GM18517 (cell line): ENCODE data around the gene STIMATE.

ENCODE experiments used
- ATAC-seq: cut with Tn5 transposase; IDR thresholded peaks from one replicate; pipeline ENCODE4 v1.9.1; 2021; ENCODE audit warnings: mild to moderate bottlenecking, moderate library complexity; ENCODE audit not compliant: unreplicated experiment

STIMATE gene

DNA sequence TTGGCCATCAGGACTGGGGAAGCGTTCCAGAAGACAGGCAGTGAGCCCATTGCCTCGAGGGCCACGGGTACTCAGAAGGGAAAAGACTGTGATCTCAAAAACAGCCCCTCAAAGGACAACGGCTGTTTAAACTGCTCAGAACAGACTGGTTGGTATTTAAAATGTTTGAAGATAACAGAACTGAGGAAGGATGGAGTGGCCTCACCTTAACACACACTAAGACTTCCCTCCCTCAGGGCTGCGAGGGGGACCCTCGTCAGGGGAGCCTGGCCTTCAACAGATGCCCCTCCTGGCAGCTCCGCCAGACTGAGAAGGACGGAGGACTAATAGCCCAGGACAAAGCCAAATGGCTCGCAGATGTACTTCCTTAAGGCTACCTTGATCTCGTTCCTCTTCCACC, 2.6 kb downstream of the STIMATE start:
- no peak for ATAC-seq

DNA sequence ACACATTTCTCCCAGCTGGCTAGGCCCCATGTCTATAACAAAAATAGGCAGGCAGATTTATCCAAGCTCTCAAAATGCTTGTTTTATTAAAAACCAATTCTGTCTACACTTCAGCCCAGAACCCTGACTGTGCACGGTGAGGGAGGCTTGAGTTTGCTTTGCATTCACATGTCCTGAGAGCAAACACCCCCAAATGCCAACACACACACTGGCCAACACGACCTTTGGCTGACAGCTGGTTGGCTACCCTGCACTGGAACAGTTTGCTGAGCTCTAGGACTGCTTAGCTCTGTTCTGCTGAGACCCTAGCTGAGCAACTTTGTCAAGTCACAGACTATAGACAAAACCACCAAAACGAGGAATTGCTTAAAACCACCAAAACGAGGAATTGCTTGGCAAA, 3.6 kb downstream of the STIMATE start:
- ATAC-seq: no peak

DNA sequence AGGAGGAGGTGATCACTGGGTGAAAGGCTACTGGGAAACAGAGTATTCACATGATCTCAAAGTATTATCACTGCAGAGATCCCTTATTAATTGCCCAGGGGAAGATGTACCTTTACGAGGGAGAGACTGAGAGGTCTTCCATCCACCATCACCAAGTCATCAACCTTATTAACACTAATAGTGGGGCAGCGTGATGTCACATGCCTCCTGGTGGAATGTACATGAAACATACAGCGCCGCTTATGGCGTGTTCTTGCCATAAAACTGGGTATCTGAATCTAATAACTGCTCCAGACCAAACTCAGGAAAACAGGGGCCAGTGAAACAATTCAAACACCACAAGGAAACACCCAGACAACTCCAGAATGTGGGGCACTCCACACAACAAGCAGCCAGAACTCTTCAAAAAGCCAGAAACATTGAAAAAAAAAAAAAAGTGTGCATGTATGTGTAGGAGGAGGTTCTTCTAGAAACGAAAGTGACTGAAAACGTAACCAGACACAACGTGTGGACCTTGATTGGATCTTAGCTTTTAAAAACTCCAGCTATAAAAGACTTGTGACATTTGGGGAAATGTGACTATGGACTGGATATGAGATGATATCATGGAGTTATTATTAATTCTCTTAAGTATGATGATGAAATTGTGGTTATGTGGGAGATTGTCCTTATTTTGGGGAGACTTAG, 4.6 kb downstream of the STIMATE start:
- ATAC-seq: no peak

DNA sequence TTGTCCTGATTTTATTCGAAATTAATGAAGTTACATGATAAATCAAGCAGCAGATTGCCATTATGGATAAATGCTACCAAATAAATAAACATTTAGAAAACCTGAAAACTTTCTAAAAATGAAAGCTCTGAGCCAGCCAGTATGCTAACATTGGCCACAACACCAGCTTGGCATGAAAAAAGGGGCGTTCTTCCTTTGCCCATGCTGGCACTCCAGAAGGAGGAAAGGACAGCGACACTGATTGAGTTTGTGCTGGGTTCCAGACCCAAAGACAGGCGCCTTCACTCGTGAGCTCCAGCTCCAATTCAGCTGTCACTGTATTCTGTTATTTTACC, 5.1 kb downstream of the STIMATE start:
- no peak for ATAC-seq

DNA sequence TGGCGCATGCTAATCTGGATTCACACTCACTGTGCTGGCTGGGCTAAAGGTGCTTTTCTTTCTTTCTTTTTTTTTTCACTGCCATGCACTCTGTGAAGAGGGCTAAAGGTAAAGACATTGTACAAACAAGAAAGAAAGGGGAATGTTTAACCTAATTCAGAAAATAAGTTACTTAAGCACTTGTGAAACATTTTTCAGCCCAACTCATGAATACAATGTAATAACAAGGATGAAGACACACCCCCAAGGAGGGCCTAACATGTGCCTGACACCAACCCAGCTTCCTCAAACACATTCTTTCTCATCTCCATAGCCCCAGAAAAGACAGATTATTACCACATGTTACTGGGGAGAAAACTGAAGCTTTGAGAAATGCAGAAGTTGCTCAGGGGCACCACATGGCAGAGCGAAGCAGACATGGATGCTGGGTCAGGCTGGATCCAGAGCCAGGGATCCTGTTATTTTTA, 5.7 kb downstream of the STIMATE start:
- ATAC-seq: no peak

DNA sequence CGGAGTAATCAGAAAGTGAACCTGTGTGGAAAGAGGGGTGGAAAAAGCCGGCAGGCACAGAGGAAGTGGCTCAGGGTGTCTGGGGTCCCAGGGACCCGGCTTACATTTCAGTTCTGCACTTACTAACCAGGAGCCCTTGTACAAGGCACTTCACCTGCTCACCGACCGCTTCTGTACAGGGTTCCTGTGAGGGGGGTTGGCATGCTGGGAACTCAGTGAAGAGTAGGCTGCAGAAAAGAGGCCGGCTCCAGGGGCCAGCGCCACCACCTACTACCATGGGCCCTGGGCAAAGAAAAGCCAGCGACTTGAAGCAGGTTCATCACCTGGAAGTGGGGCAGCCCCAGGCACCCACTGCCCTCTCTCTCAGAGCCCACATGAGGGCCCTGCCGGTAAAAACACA, 6.2 kb downstream of the STIMATE start:
- ATAC-seq: no peak

DNA sequence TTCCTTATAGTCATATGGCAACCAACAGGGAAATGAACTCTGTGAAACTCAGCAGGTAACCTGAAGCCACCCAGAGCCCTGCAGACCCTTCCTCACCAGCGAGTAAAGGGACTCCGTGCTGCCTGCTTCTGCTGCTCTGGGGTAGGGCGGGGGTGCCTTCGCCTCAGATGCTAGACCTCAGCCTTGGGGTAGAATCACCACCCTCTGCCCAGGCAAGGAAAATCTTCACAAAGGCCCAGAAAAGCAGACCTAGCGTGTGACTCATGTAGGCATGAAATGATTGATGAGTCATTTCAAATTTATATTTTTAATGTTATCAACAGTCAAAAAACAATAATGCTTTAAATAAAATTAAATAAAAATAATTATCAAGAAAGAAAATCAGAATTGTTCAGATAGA, 6.6 kb downstream of the STIMATE start:
- ATAC-seq: no peak

DNA sequence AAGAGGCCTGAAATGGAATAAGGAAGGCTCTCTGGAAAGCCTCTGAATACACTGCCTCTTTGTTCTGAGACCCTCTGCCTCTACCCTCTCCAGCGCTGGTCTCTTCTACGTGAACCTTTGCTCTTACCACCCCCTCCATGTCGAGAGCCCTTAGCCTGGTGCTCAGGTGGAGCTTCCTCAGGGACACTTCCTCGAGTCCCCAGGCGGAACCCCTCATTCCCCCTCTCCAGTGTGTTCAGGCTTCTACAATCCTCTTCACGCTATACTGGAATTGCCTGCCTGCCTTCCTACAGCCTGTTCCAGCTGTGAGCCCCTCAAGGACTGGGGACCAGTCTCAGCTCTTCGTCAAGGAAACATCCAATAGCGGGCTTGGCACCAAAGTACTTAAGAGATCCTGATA, 7.4 kb downstream of the STIMATE start:
- no peak for ATAC-seq

DNA sequence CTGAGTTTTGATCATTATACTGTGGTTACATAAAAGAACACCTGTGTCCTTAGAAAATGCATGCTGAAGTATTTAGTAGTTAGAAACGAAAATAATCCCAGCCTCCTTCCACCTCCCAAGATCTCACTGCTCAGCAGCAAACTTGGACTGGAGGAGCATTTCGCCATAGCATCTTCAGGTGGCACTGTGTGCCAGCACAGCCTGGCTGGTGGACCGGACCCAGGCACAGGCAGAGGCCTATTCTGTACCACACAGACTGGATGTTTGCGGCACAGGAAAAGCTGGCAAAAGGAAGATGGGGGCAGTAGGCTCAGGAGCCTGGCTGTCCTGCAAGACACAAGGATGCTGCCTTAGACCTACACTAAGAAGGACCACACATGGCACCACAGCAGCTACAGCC, 10.2 kb downstream of the STIMATE start:
- ATAC-seq: no peak

DNA sequence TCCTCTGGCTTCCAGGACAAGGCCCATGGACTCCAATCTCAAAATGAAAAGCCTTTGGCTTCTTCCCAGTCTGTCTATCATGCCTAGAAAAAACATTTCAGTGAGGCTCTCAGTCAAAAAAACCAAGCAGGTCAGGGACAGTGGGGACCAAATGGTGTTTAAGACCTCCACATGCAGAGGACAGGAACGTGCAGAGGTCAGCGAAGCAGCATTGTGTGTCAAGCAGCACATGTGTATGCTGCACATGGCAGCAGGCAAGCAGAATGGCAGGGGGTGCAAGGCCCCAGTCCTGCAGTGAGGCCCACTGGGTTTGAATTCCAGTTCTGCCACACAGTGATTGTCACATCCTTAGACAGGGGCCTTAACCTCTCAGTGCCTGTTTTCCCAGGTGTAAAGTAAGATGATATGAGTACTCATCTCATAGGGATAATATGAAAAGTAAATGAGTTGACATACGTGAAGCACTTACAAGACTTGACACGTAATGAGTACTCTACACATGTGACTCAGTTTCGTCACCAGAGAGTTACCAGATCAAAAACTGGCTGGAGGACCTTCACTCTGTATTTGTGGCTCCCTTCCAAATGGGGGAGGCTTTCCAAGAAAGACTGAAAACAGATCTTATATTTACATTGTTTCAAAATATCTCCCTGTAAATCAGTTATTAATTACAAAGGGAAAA, 11.2 kb downstream of the STIMATE start:
- ATAC-seq: no peak

DNA sequence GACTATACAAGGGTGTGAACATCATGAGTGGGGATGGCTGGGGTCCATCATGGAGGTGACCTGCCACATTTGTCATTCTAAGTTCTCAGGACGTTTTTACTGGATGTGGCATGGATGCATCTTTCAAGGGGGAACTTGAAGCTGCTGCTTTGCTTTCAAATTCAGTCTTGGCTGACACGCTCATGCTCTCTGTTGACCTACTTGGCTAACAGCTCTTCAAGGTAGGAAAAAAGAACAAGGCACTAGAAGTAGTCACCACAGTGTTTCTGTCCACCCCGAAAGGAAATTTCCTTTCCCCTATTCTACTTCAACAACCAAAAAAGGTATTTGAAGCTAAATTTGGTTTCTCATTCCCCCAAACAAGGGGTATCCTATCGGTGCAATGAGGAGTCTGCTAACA, 15.0 kb downstream of the STIMATE start:
- no peak for ATAC-seq

DNA sequence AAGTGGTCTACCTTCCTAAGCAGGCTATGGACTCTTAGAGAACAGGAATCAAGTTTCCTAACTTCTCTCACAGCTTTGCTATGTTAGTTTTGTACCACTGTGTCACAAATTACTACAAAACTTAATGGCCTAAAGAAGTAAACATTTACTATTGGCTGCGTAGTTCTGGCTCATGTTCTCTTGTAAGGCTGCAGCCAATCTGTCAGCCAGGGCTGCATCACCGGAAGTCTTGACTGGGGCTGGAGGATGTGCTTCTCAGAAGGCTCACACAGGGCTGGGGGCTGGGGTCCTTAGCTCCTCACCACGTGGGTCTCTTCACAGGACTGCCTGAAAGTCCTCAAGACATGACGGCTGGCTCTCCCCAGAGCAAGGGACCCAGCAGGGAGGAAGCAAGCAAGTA, 15.5 kb downstream of the STIMATE start:
- no peak for ATAC-seq

DNA sequence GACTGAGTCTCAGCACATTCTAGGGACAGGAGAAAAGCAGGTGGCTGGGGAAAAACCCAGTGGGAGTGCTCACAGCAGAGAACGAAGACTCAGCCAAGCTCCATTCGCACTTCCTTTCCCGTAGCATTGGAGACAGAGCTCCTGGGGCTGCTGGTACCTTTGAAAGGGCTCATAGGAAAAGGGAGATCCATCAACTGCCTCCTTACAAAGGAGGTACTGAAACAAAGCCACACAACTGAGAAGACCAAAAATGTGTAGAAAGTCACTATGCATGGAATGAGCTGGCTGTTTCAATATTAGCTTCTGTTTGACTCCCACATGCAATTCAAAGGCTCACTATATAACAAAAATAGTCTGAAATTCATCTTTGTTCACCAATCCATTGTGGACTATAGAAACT, 16.9 kb downstream of the STIMATE start:
- no peak for ATAC-seq

DNA sequence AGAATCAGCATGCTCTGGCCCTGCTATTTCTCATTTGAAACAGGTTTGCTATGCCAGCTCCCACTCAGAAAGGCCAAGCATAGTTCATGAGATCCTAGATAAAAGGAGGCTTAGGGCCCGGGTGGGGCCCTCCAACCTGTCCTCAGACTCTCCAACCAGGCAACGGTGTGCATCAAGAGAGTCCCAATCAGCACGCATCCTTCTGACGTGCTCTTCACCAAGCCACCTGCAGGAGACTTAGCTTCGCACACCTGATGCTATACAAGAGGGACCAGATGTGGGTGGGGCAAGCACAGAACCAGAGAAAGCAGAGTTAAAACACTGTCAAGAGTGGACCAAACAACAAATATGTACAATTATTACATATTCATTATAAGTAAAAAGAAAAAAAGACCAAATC, 17.3 kb downstream of the STIMATE start:
- no peak for ATAC-seq

DNA sequence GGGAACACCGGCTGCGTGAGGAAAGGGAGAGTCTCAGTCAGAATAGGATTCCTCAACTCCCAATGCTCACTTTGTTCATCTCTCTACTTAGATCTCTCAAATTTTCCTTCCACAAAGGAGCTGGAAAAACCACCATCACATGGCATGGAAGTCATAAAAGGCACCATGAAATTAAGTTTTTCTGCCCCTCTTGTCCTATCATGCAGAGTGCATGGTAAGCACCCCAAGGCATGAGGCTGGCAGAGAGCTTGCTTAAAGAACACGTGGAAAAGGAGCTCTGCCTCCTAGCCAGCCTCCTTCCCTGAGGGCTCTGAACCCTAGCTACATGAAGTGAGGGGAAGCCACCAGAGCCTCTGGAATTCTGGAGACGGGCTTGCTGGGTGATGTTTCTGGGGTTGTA, 17.8 kb downstream of the STIMATE start:
- ATAC-seq: no peak

DNA sequence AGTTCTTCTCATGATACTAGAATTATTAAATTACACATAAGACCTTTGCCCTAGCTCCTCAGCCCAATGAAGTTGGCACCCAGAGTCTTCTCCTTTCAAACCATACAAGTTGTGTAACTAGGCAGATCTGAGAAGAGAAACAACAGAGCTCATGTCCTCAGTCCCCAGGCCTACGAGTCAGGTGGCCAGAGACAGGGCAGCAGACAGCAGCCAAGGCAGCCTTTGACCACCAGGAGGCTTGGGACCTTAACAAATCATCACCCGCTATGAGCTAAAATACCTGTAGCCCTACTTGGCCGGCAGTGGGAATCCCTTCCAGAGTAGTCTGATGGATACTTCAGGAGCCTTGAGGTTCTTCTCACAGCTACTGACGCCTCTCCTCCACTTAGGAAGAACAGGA, 18.3 kb downstream of the STIMATE start:
- ATAC-seq: no peak

DNA sequence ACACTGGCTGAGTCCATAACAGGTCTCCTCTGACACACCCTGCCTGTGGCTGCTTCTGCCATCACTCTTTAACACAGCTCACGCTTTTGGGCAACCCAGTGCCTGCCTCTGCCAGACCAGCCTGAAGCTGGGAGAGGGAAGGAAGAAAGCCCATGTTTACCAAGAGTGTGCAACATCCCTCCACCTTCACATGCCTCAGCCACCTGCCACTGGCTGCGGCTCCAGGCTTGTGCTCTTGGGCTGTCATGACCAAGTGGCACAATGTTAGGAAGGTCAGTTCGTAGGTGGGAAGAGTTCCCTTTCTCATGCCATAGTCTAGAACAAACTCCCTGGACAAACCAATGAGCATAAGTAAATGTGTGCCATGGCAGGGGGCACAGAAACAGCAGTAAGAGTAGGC, 20.3 kb downstream of the STIMATE start:
- no peak for ATAC-seq

DNA sequence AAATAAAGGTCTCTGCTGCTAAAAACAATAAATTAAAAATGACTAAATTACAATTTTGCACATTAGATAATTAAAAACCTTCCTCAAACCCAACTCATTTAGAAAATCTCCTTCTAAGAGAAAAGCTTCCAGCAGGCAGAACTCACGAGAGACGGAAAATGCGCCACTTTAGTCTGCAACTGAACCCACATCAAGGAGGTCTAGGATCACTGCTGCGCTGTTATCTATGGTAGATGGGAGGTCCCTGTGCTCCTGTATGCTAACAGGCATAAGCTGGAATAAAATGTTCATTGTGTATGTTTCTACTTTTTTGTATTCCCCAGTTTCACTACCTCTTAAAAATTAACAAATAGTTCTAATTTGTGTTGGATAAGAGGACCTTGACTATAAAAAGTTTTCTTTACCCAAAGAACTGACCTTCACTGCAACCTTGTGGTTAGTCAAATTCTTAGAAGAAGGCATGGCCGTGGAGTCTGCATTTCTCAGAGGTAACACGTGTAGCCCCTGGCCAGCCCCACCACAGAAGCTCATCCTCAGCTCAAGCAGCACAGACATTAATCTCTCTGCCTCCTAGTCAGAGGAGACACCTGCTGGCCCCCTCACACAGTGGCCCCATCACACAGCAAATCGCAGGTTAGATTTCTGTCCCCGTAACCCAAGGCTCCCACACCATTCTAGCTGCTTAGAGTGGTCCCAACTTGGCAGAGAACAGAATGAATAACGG, 22.3 kb downstream of the STIMATE start:
- ATAC-seq: no peak

DNA sequence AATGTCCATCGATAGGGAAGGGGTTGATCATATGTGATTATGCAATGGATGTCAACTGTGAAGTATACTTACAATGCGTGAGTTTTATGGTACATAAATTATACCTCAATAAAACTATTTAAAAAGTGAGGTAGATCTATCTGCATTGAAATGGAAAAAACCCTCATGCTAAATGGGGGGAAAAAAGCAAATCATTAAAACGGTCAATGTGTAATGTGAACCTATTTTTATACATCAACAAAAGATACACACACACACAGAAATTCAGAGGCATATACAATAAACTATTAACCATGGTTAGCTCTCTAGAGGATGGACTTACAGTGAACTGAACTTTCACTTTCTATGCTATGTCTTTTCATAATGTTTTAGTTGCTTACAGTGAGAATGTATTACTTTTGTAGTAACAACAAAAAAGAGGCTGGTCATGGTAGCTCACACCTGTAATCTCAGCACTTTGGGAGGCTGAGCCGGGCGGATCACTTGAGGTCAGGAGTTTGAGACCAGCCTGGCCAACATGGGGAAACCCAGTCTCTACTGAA, 23.1 kb downstream of the STIMATE start:
- no peak for ATAC-seq

DNA sequence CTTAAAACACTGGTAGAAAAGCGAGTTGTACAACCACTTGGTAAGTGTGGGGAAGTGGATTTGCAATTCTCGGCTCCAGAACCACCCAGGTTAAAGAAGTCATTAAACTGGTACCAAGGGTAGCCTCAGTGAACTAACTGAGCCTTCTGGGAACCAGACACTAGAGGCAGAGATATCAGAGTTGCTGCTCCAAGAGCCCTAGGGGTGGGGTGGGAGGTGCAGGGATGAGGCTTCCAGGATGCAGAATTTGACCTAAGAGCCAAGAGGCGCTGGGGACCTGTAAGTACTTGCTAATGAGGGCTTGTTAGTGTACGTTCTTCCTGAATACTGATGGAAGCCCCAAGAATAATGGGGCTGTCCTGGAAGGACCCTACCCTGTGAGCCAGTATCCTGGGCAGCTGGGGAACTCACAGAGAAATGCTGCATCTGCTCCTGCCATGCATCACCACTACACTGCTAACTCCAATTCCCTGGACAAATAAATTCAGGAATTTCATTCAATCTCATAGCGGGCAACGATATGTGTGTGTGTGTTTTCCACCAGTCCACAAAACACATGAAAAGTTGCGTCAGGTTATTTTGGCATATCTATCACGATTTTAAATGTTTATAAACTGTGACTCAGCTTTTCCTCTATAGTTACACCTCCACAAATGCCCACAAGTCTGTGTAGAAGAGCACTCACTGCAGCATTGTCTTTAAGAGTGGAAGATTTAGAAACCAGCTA, 23.8 kb downstream of the STIMATE start:
- no peak for ATAC-seq

DNA sequence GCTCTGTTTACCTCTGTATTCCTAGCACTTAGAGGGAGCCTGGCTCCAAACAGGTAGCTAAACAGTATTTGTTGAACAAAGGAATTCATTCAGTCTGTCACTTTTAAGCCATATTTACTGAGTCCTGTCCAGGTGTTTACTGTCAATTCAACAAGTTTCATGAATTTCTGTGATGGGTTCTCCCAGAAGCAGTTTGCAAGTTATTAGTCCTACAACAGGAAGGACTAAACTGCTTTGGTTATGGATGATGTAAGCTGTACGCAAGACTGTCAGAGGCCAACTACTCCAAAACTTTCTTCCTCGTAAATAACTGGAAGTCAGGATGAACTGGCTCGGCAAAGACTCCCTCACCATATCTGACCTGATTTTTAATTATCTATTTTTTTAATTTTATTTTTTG, 25.1 kb downstream of the STIMATE start:
- no peak for ATAC-seq
